H1 (cell line): Measurements from ENCODE around the gene ZNF212. TPM values are rescaled to one million over a fixed set of nuclear protein-coding genes. Genes with fewer than 3 reads are reported as not detected.

Experiments used
- CTCF ChIA-PET: fragments of 300-600 bp; sonication (Branson Sonifier 250); formaldehyde crosslinking; loops from one replicate; lab custom pipeline; 2021; ENCODE audit not compliant: partially characterized antibody; lab: Charles Lee
- POLR2A ChIA-PET: fragments of 300-600 bp; sonication (Branson Sonifier 250); formaldehyde crosslinking; loops from one replicate; lab custom pipeline; 2021; ENCODE audit warnings: inconsistent platforms; ENCODE audit not compliant: partially characterized antibody; lab: Charles Lee
- DNase-seq, 2 experiments: peaks; one replicate each; pipeline versions ENCODE4 v3.0.0 to v3.0.0-alpha.2; 2010 to 2022; ENCODE audit warnings: low spot score in 2 of 2, low read depth in 1 of 2, mixed read lengths in 1 of 2
- FAIRE-seq: peaks from 2 replicates; lab custom pipeline; 2011; peaks lifted over from hg19 to GRCh38; lab: Jason Lieb, UNC
- H2AFZ ChIP-seq: 2 replicates; pipeline ENCODE4 v1.8.1; 2012; ENCODE audit warnings: low read length, inconsistent platforms
- H2AK5ac ChIP-seq: 2 replicates; pipeline ENCODE4 v1.6.1; 2013; ENCODE audit warnings: low read depth, low read length
- H2BK120ac ChIP-seq: replicated peaks from 2 replicates; pipeline ENCODE3; 2013; ENCODE audit warnings: low read depth, low read length, inconsistent platforms
- H2BK12ac ChIP-seq: 2 replicates; pipeline ENCODE4 v1.6.1; 2013; ENCODE audit warnings: low read depth, low read length
- H2BK15ac ChIP-seq: 2 replicates; pipeline ENCODE4 v1.6.1; 2013; ENCODE audit warnings: low read length
- H2BK20ac ChIP-seq: 2 replicates; pipeline ENCODE4 v1.6.1; 2013; ENCODE audit warnings: low read length
- H2BK5ac ChIP-seq: 2 replicates; pipeline ENCODE4 v1.6.1; 2013; ENCODE audit warnings: low read depth, low read length
- H3K14ac ChIP-seq: 2 replicates; pipeline ENCODE4 v1.6.1; 2013; ENCODE audit warnings: inconsistent platforms; ENCODE audit not compliant: insufficient read length
- H3K18ac ChIP-seq: 2 replicates; pipeline ENCODE4 v1.6.1; 2013; ENCODE audit warnings: low read length; ENCODE audit errors: extremely low read depth
- H3K23ac ChIP-seq: 2 replicates; pipeline ENCODE4 v1.6.1; 2013; ENCODE audit warnings: inconsistent platforms; ENCODE audit not compliant: insufficient read length
- H3K23me2 ChIP-seq: 2 replicates; pipeline ENCODE4 v1.6.1; 2013; ENCODE audit warnings: low read depth, low read length
- H3K27ac ChIP-seq: 2 replicates; pipeline ENCODE4 v1.6.1; 2011; ENCODE audit warnings: low read depth, low read length, inconsistent platforms
- H3K27me3 ChIP-seq, 4 experiments: replicated peaks in 1 of 4; 1 replicate in 1 of 4; 2 replicates in 3 of 4; pipeline versions ENCODE4 v1.6.1 to v1.8.1; 2011 to 2013; ENCODE audit warnings: low read length in 3 of 4, mild to moderate bottlenecking in 3 of 4, inconsistent platforms in 2 of 4, mixed read lengths in 2 of 4, moderate library complexity in 1 of 4; ENCODE audit not compliant: control insufficient read depth in 3 of 4, insufficient read depth in 3 of 4; ENCODE audit errors: extremely low read depth in 1 of 4
- H3K36me3 ChIP-seq, 4 experiments: 2 replicates each; pipeline versions ENCODE4 v1.6.1 to v1.8.1; 2011 to 2013; ENCODE audit warnings: mild to moderate bottlenecking in 4 of 4, low read length in 3 of 4, moderate library complexity in 2 of 4, control low read depth in 1 of 4, inconsistent platforms in 1 of 4; ENCODE audit not compliant: insufficient read depth in 4 of 4, control insufficient read depth in 2 of 4
- H3K4ac ChIP-seq: replicated peaks from 2 replicates; pipeline ENCODE3; 2013; ENCODE audit warnings: low read length, low read depth, mixed read lengths, inconsistent platforms; ENCODE audit not compliant: insufficient read length
- H3K4me1 ChIP-seq, 4 experiments: replicated peaks in 1 of 4; 1 replicate in 1 of 4; 2 replicates in 3 of 4; pipeline versions ENCODE4 v1.6.1 to v1.8.1; 2011 to 2013; ENCODE audit warnings: low read length in 3 of 4, inconsistent platforms in 2 of 4, mixed read lengths in 1 of 4; ENCODE audit not compliant: insufficient read depth in 4 of 4, control insufficient read depth in 3 of 4
- H3K4me2 ChIP-seq, 2 experiments: 2 replicates each; pipeline versions ENCODE4 v1.6.1 to v1.8.1; 2011 to 2013; ENCODE audit warnings: low read depth in 2 of 2, low read length in 2 of 2, control low read depth in 1 of 2, inconsistent platforms in 1 of 2, mild to moderate bottlenecking in 1 of 2; ENCODE audit not compliant: insufficient read depth in 1 of 2
- H3K4me3 ChIP-seq, 4 experiments: fragments of 200-600, 300-600 bp in 1 of 4; sonication (generic), shearing (Covaris generic), sonication (Bioruptor Twin) in 1 of 4; 2 replicates each; pipeline versions ENCODE4 v1.5.1 to v1.8.1; 2011 to 2016; ENCODE audit warnings: low read length in 4 of 4, low read depth in 3 of 4, control low read depth in 2 of 4, inconsistent platforms in 2 of 4, mild to moderate bottlenecking in 2 of 4, mixed read lengths in 1 of 4, moderate library complexity in 1 of 4; ENCODE audit not compliant: insufficient read depth in 2 of 4; ENCODE audit errors: extremely low read depth in 1 of 4
- H3K56ac ChIP-seq: replicated peaks from 2 replicates; pipeline ENCODE3; 2013; ENCODE audit warnings: low read depth, mild to moderate bottlenecking, mixed read lengths, low read length, inconsistent platforms; ENCODE audit not compliant: insufficient read length
- H3K79me1 ChIP-seq: 2 replicates; pipeline ENCODE4 v1.6.1; 2013; ENCODE audit warnings: low read depth, low read length, control low read depth
- H3K79me2 ChIP-seq, 2 experiments: 2 replicates each; pipeline versions ENCODE4 v1.6.1 to v1.8.1; 2012 to 2013; ENCODE audit warnings: low read length in 2 of 2, mild to moderate bottlenecking in 2 of 2, inconsistent platforms in 1 of 2; ENCODE audit not compliant: insufficient read depth in 2 of 2, control insufficient read depth in 1 of 2
- H3K9ac ChIP-seq, 4 experiments: replicated peaks in 1 of 4; 1 replicate in 1 of 4; 2 replicates in 3 of 4; pipeline versions ENCODE4 v1.6.1 to v1.8.1; 2011 to 2013; ENCODE audit warnings: low read depth in 3 of 4, low read length in 3 of 4, control low read depth in 2 of 4, mild to moderate bottlenecking in 2 of 4, moderate library complexity in 2 of 4, inconsistent platforms in 1 of 4; ENCODE audit errors: extremely low read depth in 1 of 4
- H3K9me3 ChIP-seq, 2 experiments: 2 replicates each; pipeline versions ENCODE4 v1.6.1 to v1.8.1; 2012 to 2013; ENCODE audit warnings: mild to moderate bottlenecking in 2 of 2, moderate library complexity in 2 of 2, control low read depth in 1 of 2, inconsistent platforms in 1 of 2, low read depth in 1 of 2, low read length in 1 of 2, mixed read lengths in 1 of 2; ENCODE audit not compliant: insufficient read depth in 2 of 2
- H4K20me1 ChIP-seq, 2 experiments: replicated peaks in 1 of 2; 2 replicates each; pipeline versions ENCODE3 to v1.8.1; 2011 to 2013; ENCODE audit warnings: inconsistent platforms in 2 of 2, low read length in 2 of 2, mild to moderate bottlenecking in 1 of 2; ENCODE audit not compliant: insufficient read depth in 2 of 2, control insufficient read depth in 1 of 2
- H4K5ac ChIP-seq: 2 replicates; pipeline ENCODE4 v1.6.1; 2013; ENCODE audit warnings: low read length, low read depth, mixed read lengths, inconsistent platforms; ENCODE audit not compliant: insufficient read length
- H4K8ac ChIP-seq: 2 replicates; pipeline ENCODE4 v1.8.0; 2013; ENCODE audit warnings: mild to moderate bottlenecking, moderate library complexity, low read length, inconsistent platforms; ENCODE audit not compliant: insufficient read depth; ENCODE audit errors: extremely low read depth
- H4K91ac ChIP-seq: replicated peaks from 2 replicates; pipeline ENCODE3; 2013; ENCODE audit warnings: low read length, mixed read lengths, inconsistent platforms; ENCODE audit not compliant: insufficient read length
- NRF1 ChIP-seq: IDR thresholded peaks from 2 replicates; pipeline ENCODE4 v1.6.1; 2011; ENCODE audit warnings: mild to moderate bottlenecking, low read depth, low read length, improper control_type of control experiment
- POU5F1 ChIP-seq: IDR thresholded peaks from 2 replicates; pipeline ENCODE4 v1.6.1; 2011; ENCODE audit warnings: low read depth, mild to moderate bottlenecking, low read length, moderate library complexity
- WGBS, 2 experiments: shearing (Covaris generic) in 1 of 2; methylation state at CpG; one replicate each; pipeline versions ENCODE4 v1.1.6 to v1.1.7; 2013 to 2015; ENCODE audit warnings: low lambda C conversion rate in 2 of 2, mixed read lengths in 2 of 2, inconsistent platforms in 1 of 2, low coverage in 1 of 2, missing lambda C conversion rate in 1 of 2; ENCODE audit not compliant: insufficient replicate concordance in 2 of 2, insufficient coverage in 1 of 2, insufficient read length in 1 of 2; ENCODE audit errors: extremely low coverage in 1 of 2, missing lambda C conversion rate in 1 of 2; 5-methylcytosine and 5-hydroxymethylcytosine counted together
- polyA plus RNA-seq, 7 experiments: library from polyadenylated mRNA; depleted of rRNA in 3 of 7; stranded (reverse) in 5 of 7; unstranded in 2 of 7; fragments of >200 nt in 5 of 7; fragments of 200-250 nt in 2 of 7; gene quantifications; 1 replicate in 5 of 7; 2 replicates in 1 of 7; 4 replicates in 1 of 7; pipeline versions ENCODE4 v1.2.1 to v1.2.3, GENCODE V29; 2011 to 2013; ENCODE audit warnings: missing spikeins in 2 of 7, mixed read lengths in 2 of 7
- total RNA-seq: library from RNA; stranded (reverse); fragmentation: NEBNext Ultra II Directional; extraction: Animal tissue kit (Norgen Biotek cat#: 25700); gene quantifications from 2 replicates; pipeline ENCODE4 v1.2.1, GENCODE V29; 2021

ZNF212 gene
- total and polyA plus RNA-seq, 2 of the 8 experiments (the other 6 are each of a cell fraction or from before 2014, with no cell fraction given), result 6.7 to 19.3 TPM

- CTCF ChIA-PET, result interaction anchor here (1.5 to 2.1 kb wide), 2 partner anchors 13 to 36 kb away, joined by 5 to 7 read pairs; partner anchors contain the start of gene ZNF783
- H3K9me3 ChIP-seq, result no peaks in the 10 kb centered on the region
- H3K27me3 ChIP-seq, result no peaks in the 10 kb centered on the region
- no peak overlapping the region for H3K4me3 ChIP-seq
- POLR2A ChIA-PET, result interaction anchor here (1.0 to 2.8 kb wide), 2 partner anchors 13 to 22 kb away, joined by 4 to 8 read pairs; partner anchors contain the start of gene ZNF783
- no peak overlapping the region for H3K56ac ChIP-seq
- H2AK5ac ChIP-seq, result no peak overlapping the region
- H3K79me1 ChIP-seq, result peaks cover 3% of the 10 kb centered on the region; the same call in 1 of the 2 replicates
- no peak overlapping the region for H3K9ac ChIP-seq
- FAIRE-seq, result no peak
- H3K4me2 ChIP-seq, result no peak overlapping the region
- H3K14ac ChIP-seq, result no peak overlapping the region
- H2AFZ ChIP-seq, result no peak overlapping the region
- no peak overlapping the region for H2BK120ac ChIP-seq
- peaks cover 11 to 36% (median 27%) of the 10 kb centered on the region in 4 experiments for H3K36me3 ChIP-seq
- no peak overlapping the region for H2BK5ac ChIP-seq
- H3K18ac ChIP-seq, result no peak overlapping the region
- H3K27ac ChIP-seq, result no peak overlapping the region
- no peak overlapping the region for H3K4ac ChIP-seq
- no peaks in the 10 kb centered on the region for H3K23me2 ChIP-seq
- H2BK12ac ChIP-seq, result no peak overlapping the region
- no peak overlapping the region for H2BK15ac ChIP-seq
- H4K8ac ChIP-seq, result no peak overlapping the region
- H3K4me1 ChIP-seq, result no peaks in the 10 kb centered on the region
- H4K20me1 ChIP-seq, result peaks cover 4 to 11% of the 10 kb centered on the region in 2 experiments
- H3K23ac ChIP-seq, result no peak overlapping the region
- WGBS, 2 experiments, result 83% methylated on average over 3 of the region's 3 CpGs; no CpG with 5 or more reads in 1 of the 2 experiments
- DNase-seq, result no peak
- no peak overlapping the region for H4K5ac ChIP-seq
- peaks cover 0 to 46% of the 10 kb centered on the region in 2 experiments; a peak in 2 of 4 replicates for H3K79me2 ChIP-seq
- H4K91ac ChIP-seq, result no peak overlapping the region
- H2BK20ac ChIP-seq, result no peak overlapping the region
- TF ChIP-seq POU5F1 (no peak), NRF1 (no peak)
Measured at GRCh38 chr7:149248777-149249176, 9.3 kb downstream of the ZNF212 start.
